K562 (cell line): ENCODE results near the gene FAAP100. TPM values are rescaled to one million over a fixed set of nuclear protein-coding genes. Genes with fewer than 3 reads are reported as not detected.

ENCODE experiments used
- ATAC-seq: fragments of 200-7000 bp; cut with Tn5 transposase; 3 replicates; pipeline ENCODE4 v1.9.1; 2020; ENCODE audit warnings: moderate library complexity
- BruUV-seq: library from RNA; stranded (reverse); fragments of 400-500 nt; replicated peaks from 2 replicates; lab custom pipeline; 2021; lab: Mats Ljungman, UMichigan
- CTCF ChIA-PET: fragments of 300-600 bp; formaldehyde crosslinking; extraction: SDS; loops from one replicate; lab custom pipeline; 2021; ENCODE audit warnings: low intra/inter-chr PET ratio; lab: Yijun Ruan, JAX
- POLR2A ChIA-PET: fragments of 300-600, 350-650 bp; sonication (Branson Sonifier 250); formaldehyde crosslinking; extraction: SDS; loops from one replicate; lab custom pipeline; 2021; ENCODE audit warnings: antibody characterized with exemption, inconsistent platforms; lab: Yijun Ruan, JAX
- DNase-seq, 4 experiments: peaks; one replicate each; pipeline versions ENCODE4 v3.0.0 to v3.0.0-alpha.2; 2011 to 2018; ENCODE audit warnings: low spot score in 3 of 4, mixed read lengths in 3 of 4; ENCODE audit errors: extremely low read depth in 1 of 4
- FAIRE-seq: peaks from 2 replicates; lab custom pipeline; 2011; peaks lifted over from hg19 to GRCh38; lab: Jason Lieb, UNC
- H2AFZ ChIP-seq: 2 replicates; pipeline ENCODE4 v1.6.0; 2011; ENCODE audit warnings: low read depth, low read length, control low read depth, inconsistent platforms
- H3K27ac ChIP-seq: fragments of 200-600 bp; 3 replicates; pipeline ENCODE4 v1.8.0; 2011; ENCODE audit warnings: low read depth, mild to moderate bottlenecking, control low read depth, inconsistent platforms, low read length, moderate library complexity, mixed read lengths; ENCODE audit errors: extremely low read depth
- H3K27me3 ChIP-seq, 2 experiments: fragments of 300-600 bp in 1 of 2; 2 replicates in 1 of 2; 3 replicates in 1 of 2; pipeline versions ENCODE4 v1.6.0 to v1.8.0; 2011; ENCODE audit warnings: inconsistent platforms in 2 of 2, low read length in 2 of 2, mild to moderate bottlenecking in 1 of 2, mixed read lengths in 1 of 2, moderate library complexity in 1 of 2; ENCODE audit not compliant: control insufficient read depth in 2 of 2, insufficient read depth in 2 of 2
- H3K36me3 ChIP-seq: fragments of 300-600 bp; 3 replicates; pipeline ENCODE4 v1.8.0; 2011; ENCODE audit warnings: mild to moderate bottlenecking, low read length, inconsistent platforms; ENCODE audit not compliant: control insufficient read depth, insufficient read depth
- H3K4me1 ChIP-seq, 2 experiments: fragments of 200-600 bp in 1 of 2; replicated peaks in 1 of 2; 2 replicates in 1 of 2; 3 replicates in 1 of 2; pipeline versions ENCODE4 v1.5.1 to v1.8.0; 2011; ENCODE audit warnings: inconsistent platforms in 2 of 2, low read length in 2 of 2, mild to moderate bottlenecking in 1 of 2, mixed read lengths in 1 of 2, moderate library complexity in 1 of 2; ENCODE audit not compliant: control insufficient read depth in 2 of 2, insufficient read depth in 2 of 2
- H3K4me2 ChIP-seq: 2 replicates; pipeline ENCODE4 v1.6.1; 2011; ENCODE audit warnings: low read length, control low read depth, inconsistent platforms, mixed read lengths; ENCODE audit not compliant: insufficient read depth
- H3K4me3 ChIP-seq: fragments of 200-600 bp; sonication (generic), shearing (Covaris generic); 2 replicates; pipeline ENCODE4 v1.5.1; 2016; ENCODE audit warnings: control low read depth, inconsistent platforms
- H3K79me2 ChIP-seq: fragments of 200-600 bp; 3 replicates; pipeline ENCODE4 v1.8.0; 2011; ENCODE audit warnings: low read length, inconsistent platforms; ENCODE audit not compliant: control insufficient read depth, insufficient read depth
- H3K9ac ChIP-seq, 2 experiments: 2 replicates each; pipeline versions ENCODE4 v1.6.0 to v1.6.1; 2011; ENCODE audit warnings: low read depth in 2 of 2, low read length in 2 of 2, control low read depth in 1 of 2, inconsistent platforms in 1 of 2, mild to moderate bottlenecking in 1 of 2, mixed read lengths in 1 of 2; ENCODE audit not compliant: insufficient read depth in 1 of 2
- H3K9me1 ChIP-seq: one replicate; pipeline ENCODE4 v1.6.0; 2011; ENCODE audit warnings: inconsistent platforms, mild to moderate bottlenecking, low read length, moderate library complexity; ENCODE audit not compliant: control insufficient read depth, insufficient read depth
- H3K9me3 ChIP-seq: replicated peaks from 2 replicates; pipeline ENCODE4 v1.5.1; 2011; ENCODE audit warnings: low read depth, low read length, inconsistent platforms; ENCODE audit not compliant: control insufficient read depth, insufficient read depth
- H4K20me1 ChIP-seq: replicated peaks from 2 replicates; pipeline ENCODE4 v1.6.1; 2011; ENCODE audit warnings: low read length, inconsistent platforms, mixed read lengths; ENCODE audit not compliant: control insufficient read depth, insufficient read depth
- CBX8 ChIP-seq: fragments of 200-600 bp; sonication (generic); IDR thresholded peaks from 2 replicates; pipeline ENCODE4 v1.6.1; 2012; ENCODE audit warnings: borderline replicate concordance, mixed run types, low read depth, mild to moderate bottlenecking, moderate library complexity, mixed read lengths, low read length, control low read depth, inconsistent platforms; ENCODE audit not compliant: poor library complexity, severe bottlenecking; ENCODE audit errors: extremely low read depth
- ESRRB ChIP-seq: fragments of 250-450 bp; sonication (Bioruptor Pico); IDR thresholded peaks from 2 replicates; pipeline ENCODE4 v1.5.0; 2020; ENCODE audit warnings: mild to moderate bottlenecking, moderate library complexity, borderline replicate concordance
- GTF2F1 ChIP-seq: IDR thresholded peaks from 2 replicates; pipeline ENCODE4 v1.6.1; 2011; ENCODE audit warnings: low read depth, low read length, improper control_type of control experiment
- IFI16 ChIP-seq: fragments of 250-450 bp; sonication (Bioruptor Pico); IDR thresholded peaks from 2 replicates; pipeline ENCODE4 v2.1.2; 2022; ENCODE audit warnings: mild to moderate bottlenecking, inconsistent platforms
- NR4A1 ChIP-seq, 2 experiments: fragments of 250-450 bp in 1 of 2; fragments of 450-650 bp in 1 of 2; sonication (Bioruptor Pico) in 1 of 2; IDR thresholded peaks; 2 replicates each; pipeline versions ENCODE4 v1.4.0 to v1.6.1; 2016 to 2020; ENCODE audit warnings: mild to moderate bottlenecking in 2 of 2, missing compliant biosample characterization in 1 of 2, missing genetic modification characterization in 1 of 2, moderate library complexity in 1 of 2
- POLR2A ChIP-seq: fragments of 450-650 bp; conservative IDR thresholded peaks from 2 replicates; pipeline ENCODE4 v1.6.1; 2016
- RUNX1 ChIP-seq: sonication (generic); IDR thresholded peaks from 2 replicates; pipeline ENCODE4 v1.6.1; 2016; ENCODE audit warnings: antibody characterized with exemption, low read depth
- SMARCC2 ChIP-seq: fragments of 450-650 bp; IDR thresholded peaks from 2 replicates; pipeline ENCODE4 v1.6.1; 2017; ENCODE audit warnings: antibody characterized with exemption, moderate library complexity, mild to moderate bottlenecking, low read depth
- SREBF1 ChIP-seq: fragments of 150-350 bp; IDR thresholded peaks from 2 replicates; pipeline ENCODE4 v1.6.1; 2014; ENCODE audit warnings: antibody characterized with exemption, low read depth, low read length, borderline replicate concordance
- ZNF668 ChIP-seq: fragments of 250-450 bp; sonication (Bioruptor Pico); IDR thresholded peaks from 2 replicates; pipeline ENCODE4 v1.8.0; 2022; ENCODE audit warnings: mild to moderate bottlenecking, inconsistent platforms
- ZNF79 ChIP-seq: fragments of 250-450 bp; sonication (Bioruptor Pico); IDR thresholded peaks from 2 replicates; pipeline ENCODE4 v1.4.0; 2020; ENCODE audit warnings: low read depth, mild to moderate bottlenecking, moderate library complexity
- in situ Hi-C: fragments of 300-500 bp; cut with MboI; formaldehyde crosslinking; loops from 4 replicates; pipeline ENCODE4 v1.15.0; 2018; ENCODE audit warnings: inconsistent platforms, mixed read lengths
- intact Hi-C: fragments of 100-400 bp; cut with micrococcal nuclease; formaldehyde crosslinking; loops from 2 replicates; pipeline ENCODE4 v1.14.2; 2022
- polyA plus RNA-seq, 8 experiments: library from polyadenylated mRNA; depleted of rRNA in 4 of 8; stranded (reverse) in 5 of 8; unstranded in 3 of 8; fragments of >200 nt; fragmentation: Nextera tagmentation in 2 of 8; fragmentation: Illumina TruSeq in 1 of 8; extraction: Ambion mirVana in 2 of 8; extraction: Trizol in 1 of 8; gene quantifications; 2 replicates each; pipeline versions ENCODE4 v1.2.1 to v1.2.3, GENCODE V29; 2011 to 2014; ENCODE audit warnings: inconsistent platforms in 1 of 8, missing spikeins in 1 of 8
- total RNA-seq, 7 experiments: library from RNA; depleted of rRNA in 6 of 7; stranded (reverse); fragments of >200 nt in 6 of 7; fragmentation: Illumina TruSeq in 2 of 7; extraction: Trizol in 2 of 7; gene quantifications; 2 replicates each; pipeline versions ENCODE4 v1.2.1 to v1.2.3, GENCODE V29; 2011 to 2021; ENCODE audit warnings: low replicate concordance in 1 of 7
- TF ChIP-seq, protein P1 (sequence below): sonication (generic); formaldehyde crosslinking; IDR thresholded peaks from 2 replicates; pipeline ENCODE4 v1.8.0; 2023; ENCODE audit warnings: mild to moderate bottlenecking, missing genetic modification reagents
- TF ChIP-seq, protein P2 (sequence below): sonication (generic); formaldehyde crosslinking; IDR thresholded peaks from 2 replicates; pipeline ENCODE4 v1.4.0; 2020; ENCODE audit warnings: mild to moderate bottlenecking, missing genetic modification reagents

Gene FAAP100
- total and polyA plus RNA-seq, 9 of the 15 experiments (the other 6 are each of a cell fraction or from before 2014, with no cell fraction given) = 0.31 to 51.2 (median 12.6) TPM

DNA sequence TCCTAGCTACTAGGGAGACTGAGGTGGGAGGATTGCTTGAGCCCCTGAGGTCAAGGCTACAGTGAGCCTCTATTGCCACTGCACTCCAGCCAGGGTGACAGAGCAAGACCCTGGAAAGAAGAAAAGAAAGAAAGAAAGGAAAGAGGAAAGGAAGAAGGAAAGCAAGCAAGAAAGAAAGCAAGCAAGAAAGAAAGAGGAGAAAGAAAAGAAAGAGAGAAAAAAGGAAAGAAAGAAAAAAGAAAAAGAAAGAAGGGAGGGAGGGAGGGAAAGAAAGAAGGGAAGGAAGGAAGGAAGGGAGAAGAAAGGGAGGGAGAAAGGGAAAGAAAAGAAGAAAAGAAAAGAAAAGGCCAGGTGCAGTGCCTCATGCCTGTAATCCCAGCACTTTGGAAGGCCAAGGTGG lies 48.5 kb downstream of the FAAP100 start:
- in situ Hi-C loops = no loop called here
- POLR2A ChIA-PET = interaction anchor here (6.4 kb wide), 1 partner anchor 11 kb away, joined by 46 read pairs; no protein-coding TSS in a partner anchor

More for the DNA sequence above, 48.5 kb downstream of the FAAP100 start:
- CTCF ChIA-PET = no interaction called here
- Histone ChIP-seq H3K4me2 (no peak overlapping the region), H2AFZ (no peak overlapping the region), H3K9me1 (no peaks in the 10 kb centered on the region), H3K9me3 (no peaks in the 10 kb centered on the region), H3K9ac (no peak overlapping the region), H3K4me1 (peaks cover 0 to 12% of the 10 kb centered on the region in 2 experiments; a peak in 2 of 5 replicates), H3K27ac (no peak overlapping the region), H4K20me1 (0 out of 2 replicates have a peak, but pooled peaks cover 1% of the 10 kb centered on the region), H3K27me3 (peaks cover 10 to 24% of the 10 kb centered on the region in 2 experiments; a peak in 3 of 5 replicates), H3K4me3 (no peak overlapping the region), H3K79me2 (no peaks in the 10 kb centered on the region), H3K36me3 (no peaks in the 10 kb centered on the region)
- BruUV-seq = no TSS peak
- no peak for FAIRE-seq
- TF ChIP-seq SMARCC2 (no peak), IFI16 (no peak), POLR2A (no peak), CBX8 (no peak), NR4A1 (CRISPR knock-in tag; IDR thresholded peaks at IDR 0.05) (no peak), NR4A1 (tag; IDR thresholded peaks at IDR 0.05) (no peak), GTF2F1 (no peak), SREBF1 (no peak), RUNX1 (no peak), ESRRB (no peak), ZNF668 (CRISPR knock-in tag) (no peak), ZNF79 (CRISPR knock-in tag) (no peak)
- TF ChIP-seq, protein P1, sequence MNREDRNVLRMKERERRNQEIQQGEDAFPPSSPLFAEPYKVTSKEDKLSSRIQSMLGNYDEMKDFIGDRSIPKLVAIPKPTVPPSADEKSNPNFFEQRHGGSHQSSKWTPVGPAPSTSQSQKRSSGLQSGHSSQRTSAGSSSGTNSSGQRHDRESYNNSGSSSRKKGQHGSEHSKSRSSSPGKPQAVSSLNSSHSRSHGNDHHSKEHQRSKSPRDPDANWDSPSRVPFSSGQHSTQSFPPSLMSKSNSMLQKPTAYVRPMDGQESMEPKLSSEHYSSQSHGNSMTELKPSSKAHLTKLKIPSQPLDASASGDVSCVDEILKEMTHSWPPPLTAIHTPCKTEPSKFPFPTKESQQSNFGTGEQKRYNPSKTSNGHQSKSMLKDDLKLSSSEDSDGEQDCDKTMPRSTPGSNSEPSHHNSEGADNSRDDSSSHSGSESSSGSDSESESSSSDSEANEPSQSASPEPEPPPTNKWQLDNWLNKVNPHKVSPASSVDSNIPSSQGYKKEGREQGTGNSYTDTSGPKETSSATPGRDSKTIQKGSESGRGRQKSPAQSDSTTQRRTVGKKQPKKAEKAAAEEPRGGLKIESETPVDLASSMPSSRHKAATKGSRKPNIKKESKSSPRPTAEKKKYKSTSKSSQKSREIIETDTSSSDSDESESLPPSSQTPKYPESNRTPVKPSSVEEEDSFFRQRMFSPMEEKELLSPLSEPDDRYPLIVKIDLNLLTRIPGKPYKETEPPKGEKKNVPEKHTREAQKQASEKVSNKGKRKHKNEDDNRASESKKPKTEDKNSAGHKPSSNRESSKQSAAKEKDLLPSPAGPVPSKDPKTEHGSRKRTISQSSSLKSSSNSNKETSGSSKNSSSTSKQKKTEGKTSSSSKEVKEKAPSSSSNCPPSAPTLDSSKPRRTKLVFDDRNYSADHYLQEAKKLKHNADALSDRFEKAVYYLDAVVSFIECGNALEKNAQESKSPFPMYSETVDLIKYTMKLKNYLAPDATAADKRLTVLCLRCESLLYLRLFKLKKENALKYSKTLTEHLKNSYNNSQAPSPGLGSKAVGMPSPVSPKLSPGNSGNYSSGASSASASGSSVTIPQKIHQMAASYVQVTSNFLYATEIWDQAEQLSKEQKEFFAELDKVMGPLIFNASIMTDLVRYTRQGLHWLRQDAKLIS (CRISPR knock-in tag) = no peak
- TF ChIP-seq, protein P2, sequence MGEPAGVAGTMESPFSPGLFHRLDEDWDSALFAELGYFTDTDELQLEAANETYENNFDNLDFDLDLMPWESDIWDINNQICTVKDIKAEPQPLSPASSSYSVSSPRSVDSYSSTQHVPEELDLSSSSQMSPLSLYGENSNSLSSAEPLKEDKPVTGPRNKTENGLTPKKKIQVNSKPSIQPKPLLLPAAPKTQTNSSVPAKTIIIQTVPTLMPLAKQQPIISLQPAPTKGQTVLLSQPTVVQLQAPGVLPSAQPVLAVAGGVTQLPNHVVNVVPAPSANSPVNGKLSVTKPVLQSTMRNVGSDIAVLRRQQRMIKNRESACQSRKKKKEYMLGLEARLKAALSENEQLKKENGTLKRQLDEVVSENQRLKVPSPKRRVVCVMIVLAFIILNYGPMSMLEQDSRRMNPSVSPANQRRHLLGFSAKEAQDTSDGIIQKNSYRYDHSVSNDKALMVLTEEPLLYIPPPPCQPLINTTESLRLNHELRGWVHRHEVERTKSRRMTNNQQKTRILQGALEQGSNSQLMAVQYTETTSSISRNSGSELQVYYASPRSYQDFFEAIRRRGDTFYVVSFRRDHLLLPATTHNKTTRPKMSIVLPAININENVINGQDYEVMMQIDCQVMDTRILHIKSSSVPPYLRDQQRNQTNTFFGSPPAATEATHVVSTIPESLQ (CRISPR knock-in tag) = no peak
- intact Hi-C loops = no loop called here
- no peak for ATAC-seq
- no peak for DNase-seq
